Measurements from ENCODE around the gene MAPK10.

The MAPK10 gene

GRCh38 chr4:86233681-86234080, 126.2 kb downstream of the MAPK10 start:
- DNase-seq (ENCODE audit: low read depth): no peak
- no peak overlapping the region for H3K4me3 ChIP-seq (ENCODE audit: low read depth, low read length)
- TF ChIP-seq MYC (IDR thresholded peaks at IDR 0.05; ENCODE audit: low read depth, low read length) (no peak), POLR2A (IDR thresholded peaks at IDR 0.05; ENCODE audit: extremely low read depth, insufficient read length) (no peak), MAX (IDR thresholded peaks at IDR 0.05; ENCODE audit: low read depth, low read length) (no peak), CTCF (IDR thresholded peaks at IDR 0.05; ENCODE audit: low read depth, low read length) (no peak)

- no peak for DNase-seq (ENCODE audit: low read depth)
- H3K4me3 ChIP-seq (ENCODE audit: low read depth, low read length): no peak overlapping the region
- TF ChIP-seq MYC (IDR thresholded peaks at IDR 0.05; ENCODE audit: low read depth, low read length) (no peak), CTCF (IDR thresholded peaks at IDR 0.05; ENCODE audit: low read depth, low read length) (no peak)
Measured at GRCh38 chr4:86233090-86233489, 126.8 kb downstream of the MAPK10 start.

GRCh38 chr4:86223472-86223871, 136.4 kb downstream of the MAPK10 start:
- TF ChIP-seq MAX (IDR thresholded peaks at IDR 0.05; ENCODE audit: low read depth, low read length) (no peak), CTCF (IDR thresholded peaks at IDR 0.05; ENCODE audit: low read depth, low read length) (peak; percentile 61)
- DNase-seq (ENCODE audit: low read depth): peak; percentile 56
- H3K4me3 ChIP-seq (ENCODE audit: low read depth, low read length): no peak overlapping the region

- TF ChIP-seq MAX (IDR thresholded peaks at IDR 0.05; ENCODE audit: low read depth, low read length): no peak
- H3K4me3 ChIP-seq (ENCODE audit: low read depth, low read length): no peak overlapping the region
- no peak for DNase-seq (ENCODE audit: low read depth)
Measured at GRCh38 chr4:86221002-86221401, 138.9 kb downstream of the MAPK10 start.

- DNase-seq (ENCODE audit: low read depth): no peak
- TF ChIP-seq MYC (IDR thresholded peaks at IDR 0.05; ENCODE audit: low read depth, low read length) (no peak), CTCF (IDR thresholded peaks at IDR 0.05; ENCODE audit: low read depth, low read length) (no peak)
- H3K4me3 ChIP-seq (ENCODE audit: low read depth, low read length): no peak overlapping the region
Measured at GRCh38 chr4:86220121-86220520, 139.7 kb downstream of the MAPK10 start.

GRCh38 chr4:86218746-86219473, 140.9 kb downstream of the MAPK10 start:
- TF ChIP-seq MYC (IDR thresholded peaks at IDR 0.05; ENCODE audit: low read depth, low read length): no peak
- no peak for TF ChIP-seq MAX (IDR thresholded peaks at IDR 0.05; ENCODE audit: low read depth, low read length)
- no peak for TF ChIP-seq POLR2A (IDR thresholded peaks at IDR 0.05; ENCODE audit: extremely low read depth, insufficient read length)
- TF ChIP-seq CTCF (IDR thresholded peaks at IDR 0.05; ENCODE audit: low read depth, low read length): no peak
- no peak overlapping the region for H3K4me3 ChIP-seq (ENCODE audit: low read depth, low read length)
- no peak for DNase-seq (ENCODE audit: low read depth)

All from NB4 (cell line).